Thyroid gland (tissue), 4 donors: ENCODE measurements around the gene TMEM26.

ENCODE experiments used
- CTCF ChIP-seq, 6 experiments: fragments of 200-600 bp in 3 of 6; fragments of 450-650 bp in 3 of 6; sonication (generic) in 3 of 6; IDR thresholded peaks; one replicate each; pipeline ENCODE4 v1.5.1; 2016 to 2019; ENCODE audit warnings: antibody characterized with exemption in 6 of 6, mild to moderate bottlenecking in 2 of 6, inconsistent platforms in 1 of 6, moderate library complexity in 1 of 6
- POLR2A ChIP-seq, 2 donors: fragments of 450-650 bp; IDR thresholded peaks; one replicate each; pipeline ENCODE4 v1.6.1; 2017; ENCODE audit warnings: antibody characterized with exemption in 2 of 2, mild to moderate bottlenecking in 2 of 2, moderate library complexity in 1 of 2

GRCh38 chr10:61480208-61480607 is 27.0 kb upstream of the TMEM26 start:
- no peak for TF ChIP-seq POLR2A (IDR thresholded peaks at IDR 0.05)
- TF ChIP-seq CTCF (IDR thresholded peaks at IDR 0.05): no peak
